Activated T-helper 1 cell treated with anti-CD3 and anti-CD28 coated beads, Interleukin-12 subunit alpha, Interleukin-12 subunit beta, Interleukin-2, Interleukin-4 antibody, amounts not matched to agents 30 ng/mL and 10 ng/mL and 1 ng/mL, durations not matched to agents 14 hours and 24 hours and 36 hours (primary cell): ENCODE measurements around the gene PNMA8C. TPM values are rescaled to one million over a fixed set of nuclear protein-coding genes. Genes with fewer than 3 reads are reported as not detected.
A peak's percentile ranks its signal among the peaks of the same experiment; 100 is the strongest.
"Not testable (repeated sequence)": the region's sequence is repeated elsewhere in the genome, so short reads cannot be mapped to it uniquely, and the experiment has no call there.

Experiments used
- DNase-seq: peaks from one replicate; pipeline ENCODE4 v3.0.0; 2021; ENCODE audit warnings: low spot score
- H3K27ac Mint-ChIP-seq: one replicate; pipeline ENCODE4 v1.8.0; 2021; ENCODE audit warnings: mild to moderate bottlenecking, mixed read lengths
- H3K27me3 Mint-ChIP-seq: one replicate; pipeline ENCODE4 v1.8.0; 2022; ENCODE audit warnings: mild to moderate bottlenecking, moderate library complexity, mixed read lengths; ENCODE audit not compliant: insufficient read depth
- H3K36me3 Mint-ChIP-seq: one replicate; pipeline ENCODE4 v1.8.0; 2021; ENCODE audit warnings: low read depth, mixed read lengths
- H3K4me1 Mint-ChIP-seq: one replicate; pipeline ENCODE4 v1.8.0; 2021; ENCODE audit warnings: low read depth, mixed read lengths
- H3K4me3 Mint-ChIP-seq: one replicate; pipeline ENCODE4 v1.8.0; 2021; ENCODE audit warnings: mild to moderate bottlenecking, moderate library complexity, mixed read lengths
- H3K9me3 Mint-ChIP-seq: one replicate; pipeline ENCODE4 v1.8.0; 2021; ENCODE audit warnings: mixed read lengths
- intact Hi-C: fragments of 100-400 bp; cut with micrococcal nuclease; formaldehyde crosslinking; loops from one replicate; pipeline ENCODE4 v1.15.1; 2024
- total RNA-seq: library from RNA; stranded (reverse); gene quantifications from 2 replicates; pipeline ENCODE4 v1.2.3, GENCODE V29; 2022

PNMA8C gene
- total RNA-seq, 1 donor from 2014 or later: not detected

- Mint-ChIP-seq H3K9me3 (no peaks in the 10 kb centered on the region), H3K4me1 (peaks cover 6% of the 10 kb centered on the region), H3K36me3 (no peaks in the 10 kb centered on the region), H3K4me3 (peak overlapping the region; percentile 39), H3K27me3 (peaks cover 68% of the 10 kb centered on the region), H3K27ac (peak overlapping the region; percentile 4)
- intact Hi-C loops: loop anchor here (2.0 kb wide), 1 partner anchor 23 kb away; no protein-coding TSS in a partner anchor
- DNase-seq: no peak
These were observed 24.5 kb downstream of the PNMA8C start for GRCh38 chr19:46404055-46404752.

- Mint-ChIP-seq H3K4me1 (no peaks in the 10 kb centered on the region), H3K4me3 (no peak overlapping the region), H3K36me3 (no peaks in the 10 kb centered on the region), H3K27ac (no peak overlapping the region), H3K9me3 (no peaks in the 10 kb centered on the region), H3K27me3 (peaks cover 61% of the 10 kb centered on the region)
- intact Hi-C loops: loop anchor here (1.0 kb wide), 2 partner anchors 85 to 111 kb away; no protein-coding TSS in a partner anchor
- DNase-seq: no peak
These were observed 26.0 kb downstream of the PNMA8C start for GRCh38 chr19:46402725-46403124.

DNA sequence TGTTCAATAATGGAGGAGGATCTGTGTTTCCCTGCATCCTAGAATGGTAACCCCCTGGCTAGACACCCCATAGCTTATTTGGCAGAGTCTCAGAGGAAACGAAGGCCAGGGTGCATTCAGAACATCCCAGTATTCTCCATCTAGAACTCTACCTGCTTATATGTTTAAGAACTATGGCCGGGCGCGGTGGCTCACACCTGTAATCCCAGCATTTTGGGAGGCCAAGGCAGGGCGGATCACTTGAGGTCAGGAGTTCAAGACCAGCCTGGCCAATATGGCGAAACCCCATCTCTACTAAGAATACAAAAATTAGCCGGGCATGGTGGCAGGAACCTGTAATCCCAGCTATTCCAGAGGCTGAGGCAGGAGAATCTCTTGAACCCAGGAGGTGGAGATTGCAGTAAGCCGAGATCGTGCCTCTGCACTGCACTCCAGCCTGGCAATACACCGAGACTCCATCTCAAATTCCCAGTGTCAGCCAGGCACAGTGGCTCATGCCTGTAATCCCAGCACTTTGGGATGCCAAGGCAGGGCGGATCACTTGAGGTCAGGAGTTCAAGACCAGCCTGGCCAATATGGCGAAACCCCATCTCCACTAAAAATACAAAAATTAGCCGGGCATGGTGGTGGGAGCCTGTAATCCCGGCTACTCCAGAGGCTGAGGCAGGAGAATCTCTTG, 30.8 kb downstream of the PNMA8C start:
- H3K4me3 Mint-ChIP-seq, DNase-seq, H3K27ac Mint-ChIP-seq, H3K36me3 Mint-ChIP-seq, H3K9me3 Mint-ChIP-seq: not testable (repeated sequence)
- H3K4me1 Mint-ChIP-seq: peaks cover 10% of the 10 kb centered on the region
- intact Hi-C loops: loop anchor here (5.0 kb wide), 1 partner anchor 116 kb away; no protein-coding TSS in a partner anchor
- peaks cover 21% of the 10 kb centered on the region for H3K27me3 Mint-ChIP-seq

GRCh38 chr19:46394402-46394797, 34.3 kb downstream of the PNMA8C start:
- intact Hi-C loops: no loop called here
- Mint-ChIP-seq H3K4me3 (no peak overlapping the region), H3K36me3 (peaks cover 12% of the 10 kb centered on the region), H3K27ac (peak overlapping the region; percentile 70), H3K9me3 (no peaks in the 10 kb centered on the region), H3K4me1 (peaks cover 10% of the 10 kb centered on the region), H3K27me3 (peaks cover 6% of the 10 kb centered on the region)
- DNase-seq: no peak

- intact Hi-C loops: no loop called here
- peaks cover 18% of the 10 kb centered on the region for H3K36me3 Mint-ChIP-seq
- DNase-seq: no peak
These were observed 35.0 kb downstream of the PNMA8C start for GRCh38 chr19:46393456-46394401.

DNA sequence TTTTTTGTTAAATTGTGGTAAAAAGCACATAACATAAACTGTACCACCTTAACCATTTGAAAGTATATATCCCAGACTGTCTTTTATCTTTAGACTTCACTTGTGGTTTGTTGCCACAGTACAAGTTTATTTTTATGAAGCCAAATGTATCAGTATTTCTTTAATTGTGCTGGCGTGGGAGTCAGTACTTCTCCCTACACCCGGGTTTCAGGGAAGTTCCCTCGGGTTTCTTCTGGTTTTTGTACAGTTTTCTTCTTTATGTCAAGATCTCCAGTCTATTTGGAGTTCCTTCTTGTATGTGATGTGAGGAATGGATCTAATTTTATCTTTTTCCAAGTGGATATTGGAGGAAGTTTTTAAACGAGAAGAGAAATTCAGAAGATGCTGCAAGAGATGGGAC, 35.9 kb downstream of the PNMA8C start:
- no peak for DNase-seq
- H3K4me1 Mint-ChIP-seq: peaks cover 10% of the 10 kb centered on the region
- no peaks in the 10 kb centered on the region for H3K9me3 Mint-ChIP-seq
- H3K27ac Mint-ChIP-seq: no peak overlapping the region
- H3K4me3 Mint-ChIP-seq: no peak overlapping the region
- H3K27me3 Mint-ChIP-seq: peaks cover 2% of the 10 kb centered on the region
- peaks cover 24% of the 10 kb centered on the region for H3K36me3 Mint-ChIP-seq
- intact Hi-C loops: no loop called here

More at GRCh38 chr19:46393456-46394401, 35.0 kb downstream of the PNMA8C start:
- peaks cover 2% of the 10 kb centered on the region for H3K27me3 Mint-ChIP-seq
- H3K4me3 Mint-ChIP-seq: no peak overlapping the region
- H3K9me3 Mint-ChIP-seq: no peaks in the 10 kb centered on the region
- H3K4me1 Mint-ChIP-seq: peaks cover 10% of the 10 kb centered on the region
- no peak overlapping the region for H3K27ac Mint-ChIP-seq

DNA sequence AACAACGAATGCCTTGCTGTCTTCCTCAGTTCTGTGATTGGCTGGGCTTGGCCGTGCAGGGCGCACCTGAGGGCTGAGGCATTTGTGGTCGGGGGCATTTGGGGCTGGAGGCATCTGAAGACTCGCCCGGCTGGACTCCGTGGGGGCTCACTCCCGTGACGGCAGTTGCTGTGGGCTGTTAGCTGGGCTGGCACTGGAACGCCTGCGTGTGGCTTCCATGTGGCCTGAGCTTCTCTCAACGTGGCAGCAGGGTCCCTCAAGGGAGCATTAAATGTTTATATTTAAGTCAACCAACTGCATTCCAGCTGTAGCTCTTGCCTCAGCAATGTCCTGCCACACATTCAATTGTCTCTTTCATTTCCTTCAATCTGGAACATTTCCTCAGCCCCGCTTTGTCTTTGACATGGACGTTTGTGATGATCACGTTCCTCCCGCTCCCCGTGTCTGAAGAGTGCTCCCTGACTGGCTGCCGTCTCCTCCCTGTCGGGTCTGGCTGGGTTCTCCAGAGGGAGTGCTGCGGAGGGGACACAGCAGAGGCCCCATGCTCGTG, 36.4 kb downstream of the PNMA8C start:
- Mint-ChIP-seq H3K4me1 (peaks cover 10% of the 10 kb centered on the region), H3K36me3 (peaks cover 29% of the 10 kb centered on the region), H3K27me3 (no peaks in the 10 kb centered on the region), H3K4me3 (no peak overlapping the region), H3K27ac (no peak overlapping the region), H3K9me3 (no peaks in the 10 kb centered on the region)
- intact Hi-C loops: no loop called here
- no peak for DNase-seq

- no peak for DNase-seq
- no peak overlapping the region for H3K4me3 Mint-ChIP-seq
- intact Hi-C loops: no loop called here
- peaks cover 36% of the 10 kb centered on the region for H3K36me3 Mint-ChIP-seq
- H3K4me1 Mint-ChIP-seq: peaks cover 10% of the 10 kb centered on the region
- H3K9me3 Mint-ChIP-seq: no peaks in the 10 kb centered on the region
- H3K27me3 Mint-ChIP-seq: no peaks in the 10 kb centered on the region
- H3K27ac Mint-ChIP-seq: no peak overlapping the region
These were observed 37.2 kb downstream of the PNMA8C start for GRCh38 chr19:46391296-46392251.

DNA sequence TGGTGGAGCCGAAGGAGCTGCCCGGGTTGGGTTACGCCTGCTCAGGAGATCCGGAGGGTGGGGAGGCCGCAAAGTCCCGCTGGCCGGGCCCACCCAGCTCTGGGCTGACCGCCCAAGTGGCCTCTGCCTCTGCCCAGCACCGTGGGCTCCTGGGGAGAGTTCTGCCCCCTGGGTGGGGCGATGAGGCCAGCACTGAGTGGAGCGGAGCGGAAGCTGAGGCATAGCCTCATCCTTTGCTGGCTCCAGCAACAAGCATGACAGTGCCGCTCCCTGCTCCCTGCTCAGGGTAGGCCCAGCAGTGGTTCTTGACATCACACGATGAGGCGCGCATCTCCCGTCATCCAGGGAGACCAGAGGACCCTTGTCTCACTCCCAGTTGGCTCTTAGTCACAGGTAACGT, 37.9 kb downstream of the PNMA8C start:
- H3K27ac Mint-ChIP-seq: no peak overlapping the region
- H3K9me3 Mint-ChIP-seq: no peaks in the 10 kb centered on the region
- H3K27me3 Mint-ChIP-seq: no peaks in the 10 kb centered on the region
- peaks cover 36% of the 10 kb centered on the region for H3K36me3 Mint-ChIP-seq
- DNase-seq: no peak
- peaks cover 10% of the 10 kb centered on the region for H3K4me1 Mint-ChIP-seq
- H3K4me3 Mint-ChIP-seq: no peak overlapping the region
- intact Hi-C loops: no loop called here

DNA sequence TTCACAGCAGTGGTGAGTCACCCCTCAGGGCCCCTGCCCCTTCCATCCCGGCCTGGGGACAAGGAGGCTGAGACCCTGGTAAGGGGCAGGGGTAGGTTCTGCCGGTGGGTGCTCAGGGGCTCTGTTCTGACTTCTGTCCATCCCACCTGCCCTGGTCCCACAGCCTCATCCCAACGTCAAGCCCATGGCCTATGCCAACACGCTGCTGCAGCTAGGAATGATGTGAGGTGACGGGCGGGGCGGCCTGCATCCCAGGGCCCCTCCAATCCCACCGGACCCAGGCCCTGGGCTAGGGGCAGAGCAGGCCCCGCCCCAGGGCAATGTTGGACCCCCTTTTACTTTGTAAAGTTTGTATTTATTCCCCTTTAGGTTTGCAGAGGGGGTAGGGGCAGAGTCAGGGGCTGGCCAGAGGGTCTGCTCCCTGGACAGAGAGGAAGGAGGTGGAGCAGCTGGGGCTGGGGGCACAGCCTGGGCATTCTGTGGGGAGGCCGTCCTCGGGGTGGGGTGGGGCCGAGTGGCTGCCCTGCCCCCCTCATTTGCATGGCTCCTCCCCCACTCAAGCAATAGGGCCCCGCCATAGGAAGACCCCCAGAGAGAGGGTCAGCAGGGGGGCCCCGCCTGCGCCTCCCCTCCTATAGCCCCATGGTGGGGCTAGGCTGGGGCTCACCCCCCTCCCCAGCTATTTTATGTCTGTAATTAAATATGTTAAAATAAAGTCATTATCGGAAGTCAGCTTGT, 38.4 kb downstream of the PNMA8C start:
- peaks cover 5% of the 10 kb centered on the region for H3K4me1 Mint-ChIP-seq
- DNase-seq: no peak
- no peaks in the 10 kb centered on the region for H3K27me3 Mint-ChIP-seq
- H3K4me3 Mint-ChIP-seq: no peak overlapping the region
- H3K36me3 Mint-ChIP-seq: peaks cover 36% of the 10 kb centered on the region
- no peaks in the 10 kb centered on the region for H3K9me3 Mint-ChIP-seq
- intact Hi-C loops: no loop called here
- no peak overlapping the region for H3K27ac Mint-ChIP-seq

DNA sequence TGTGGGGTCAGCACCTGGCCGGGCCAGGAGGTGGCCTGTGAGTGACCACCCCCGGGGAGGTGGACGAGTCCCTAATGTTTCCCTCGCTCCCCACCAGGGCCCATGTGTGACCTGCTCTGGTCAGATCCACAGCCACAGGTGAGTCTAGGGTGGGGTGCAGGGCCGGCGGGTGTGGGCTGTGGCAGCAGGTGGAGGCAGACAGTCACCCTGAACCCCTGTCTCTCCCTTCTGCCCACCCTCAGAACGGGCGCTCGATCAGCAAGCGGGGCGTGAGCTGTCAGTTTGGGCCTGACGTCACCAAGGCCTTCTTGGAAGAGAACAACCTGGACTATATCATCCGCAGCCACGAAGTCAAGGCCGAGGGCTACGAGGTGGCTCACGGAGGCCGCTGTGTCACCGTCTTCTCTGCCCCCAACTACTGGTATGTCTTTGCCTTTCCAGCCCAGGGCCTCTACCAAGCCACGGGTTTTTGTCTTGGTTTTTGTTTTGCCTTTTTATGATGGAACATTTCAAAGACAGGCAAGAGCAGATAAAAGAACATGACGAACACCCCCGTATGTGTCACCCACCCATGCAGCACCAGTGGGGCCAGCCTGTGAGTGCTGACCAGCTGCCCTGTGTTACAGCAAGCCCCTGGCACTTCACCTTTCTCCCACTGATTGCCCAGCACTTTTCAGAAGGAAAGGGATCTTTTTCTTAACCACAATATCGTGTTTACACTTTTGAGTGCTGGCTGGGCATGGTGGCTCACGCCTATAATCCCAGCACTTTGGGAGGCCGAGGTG, 40.2 kb downstream of the PNMA8C start:
- no peaks in the 10 kb centered on the region for H3K9me3 Mint-ChIP-seq
- no peaks in the 10 kb centered on the region for H3K4me1 Mint-ChIP-seq
- no peak overlapping the region for H3K4me3 Mint-ChIP-seq
- intact Hi-C loops: no loop called here
- H3K27ac Mint-ChIP-seq: no peak overlapping the region
- H3K36me3 Mint-ChIP-seq: peaks cover 48% of the 10 kb centered on the region
- DNase-seq: no peak
- H3K27me3 Mint-ChIP-seq: no peaks in the 10 kb centered on the region
